Stimulated activated CD4-positive, alpha-beta T cell treated with anti-CD3 and anti-CD28 coated beads, Interleukin-15, amount 100 ng/mL, for 1 hour (primary cell): ENCODE measurements around the gene POLR1A.

Experiments
- DNase-seq, 2 donors: peaks; one replicate each; pipeline ENCODE4 v3.0.0-alpha.2; 2020; ENCODE audit warnings: low read depth in 1 of 2, low spot score in 1 of 2

POLR1A gene

GRCh38 chr2:86105252-86105968 lies at the start of gene POLR1A:
TSS of gene POLR1A (minus strand) at chr2:86105886. CDS start at chr2:86105776, 110 bp downstream.
- peak; percentile 66 for DNase-seq

DNA sequence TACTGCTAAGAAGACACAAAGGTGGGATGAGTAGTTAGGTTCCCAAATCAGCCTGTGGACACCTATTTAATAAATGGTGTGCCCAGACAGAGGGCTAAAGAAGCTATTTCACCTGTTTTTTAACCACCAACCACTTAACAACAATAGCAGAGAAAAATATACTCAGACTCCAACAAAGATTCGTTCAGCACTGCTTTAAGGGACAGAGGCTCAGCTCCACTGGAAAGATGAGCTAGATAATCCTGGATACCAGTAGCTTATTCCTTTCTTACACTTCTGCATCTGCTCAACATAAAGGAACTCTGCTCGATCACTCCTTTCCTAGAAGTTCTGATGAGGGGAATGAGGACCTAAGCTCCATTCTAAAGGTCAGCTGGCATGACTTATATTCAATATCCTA lies 44.8 kb upstream of the POLR1A start:
- DNase-seq = no peak

DNA sequence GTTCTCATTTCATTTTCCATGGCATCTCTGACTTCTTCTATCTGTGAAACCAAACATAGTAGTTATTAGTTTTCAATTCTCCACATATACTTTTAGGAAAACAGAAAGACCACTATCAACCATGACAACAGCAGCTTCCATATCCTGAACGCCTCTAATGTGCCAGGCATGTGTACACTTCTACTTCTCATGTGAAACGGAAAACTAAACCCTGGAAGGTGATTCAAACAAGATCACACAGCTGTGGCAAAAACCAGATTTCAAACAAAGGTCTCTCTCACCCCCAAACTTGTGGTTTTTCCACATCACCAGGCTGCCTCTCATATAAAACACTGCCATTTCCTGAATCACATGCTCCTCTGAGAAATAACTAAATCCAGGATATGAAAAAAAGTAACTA lies 42.1 kb upstream of the POLR1A start:
- no peak for DNase-seq

GRCh38 chr2:86143926-86144685 lies 38.4 kb upstream of the POLR1A start:
- DNase-seq = no peak

- DNase-seq = no peak
Measured at GRCh38 chr2:86143307-86143706, 37.6 kb upstream of the POLR1A start.

DNA sequence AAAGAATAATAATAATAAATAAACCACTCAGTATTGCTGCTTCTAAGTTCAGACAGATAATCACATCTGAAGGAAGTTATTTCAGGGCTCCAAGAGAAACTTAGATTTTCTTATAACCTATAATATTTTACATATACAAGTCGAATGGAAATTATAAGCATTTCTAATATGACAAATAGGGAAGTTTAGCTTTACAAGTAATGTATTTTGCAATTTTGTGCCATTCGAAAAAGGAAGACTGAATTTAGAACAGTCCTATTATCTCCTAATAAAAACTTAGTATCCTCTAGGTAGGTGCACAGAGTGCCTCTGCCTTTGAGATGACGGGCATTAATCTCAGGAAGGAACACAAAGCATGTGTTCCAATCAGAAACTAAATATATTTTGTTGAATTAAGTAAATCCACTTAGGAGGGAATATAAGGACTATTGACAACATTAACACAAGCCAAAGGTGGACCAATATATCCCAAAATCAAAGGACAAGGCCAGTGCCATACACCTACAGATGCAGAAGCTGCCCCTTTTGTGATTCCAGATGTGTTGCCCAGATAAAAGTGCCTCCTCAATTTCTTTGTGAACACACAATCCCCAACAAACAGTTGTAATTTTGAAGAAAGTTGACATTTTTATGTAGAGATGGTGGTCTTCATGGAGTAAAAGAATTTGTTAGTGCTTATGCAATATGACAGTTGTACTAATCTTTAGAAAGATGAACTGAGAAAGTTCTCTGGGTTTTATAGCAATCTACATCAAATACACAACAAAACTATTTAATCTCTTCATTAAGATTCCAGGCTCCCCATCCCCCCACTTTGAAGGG lies 37.0 kb upstream of the POLR1A start:
- no peak for DNase-seq

DNA sequence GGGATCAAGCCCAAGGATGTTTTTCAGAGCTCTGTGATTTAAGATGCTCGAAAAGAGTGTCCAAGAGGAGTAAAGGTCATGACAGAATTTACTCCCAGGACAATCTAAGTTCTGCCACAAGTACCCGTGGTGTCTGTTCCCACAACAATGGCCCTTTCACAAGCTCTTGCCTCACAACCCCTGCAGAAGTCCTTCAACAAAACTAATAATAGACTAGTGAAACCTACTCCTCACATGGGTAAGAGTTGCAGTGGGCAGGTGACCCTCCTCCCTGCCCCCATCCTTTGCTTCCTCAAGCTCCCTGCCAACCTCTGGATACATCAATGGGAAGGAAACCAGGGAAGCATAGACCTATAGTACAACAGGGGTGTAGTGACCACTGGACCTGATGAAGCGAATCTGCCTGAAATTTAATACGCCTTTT lies 35.3 kb upstream of the POLR1A start:
- DNase-seq = no peak

GRCh38 chr2:86139981-86140380 lies 34.3 kb upstream of the POLR1A start:
- DNase-seq = no peak

DNA sequence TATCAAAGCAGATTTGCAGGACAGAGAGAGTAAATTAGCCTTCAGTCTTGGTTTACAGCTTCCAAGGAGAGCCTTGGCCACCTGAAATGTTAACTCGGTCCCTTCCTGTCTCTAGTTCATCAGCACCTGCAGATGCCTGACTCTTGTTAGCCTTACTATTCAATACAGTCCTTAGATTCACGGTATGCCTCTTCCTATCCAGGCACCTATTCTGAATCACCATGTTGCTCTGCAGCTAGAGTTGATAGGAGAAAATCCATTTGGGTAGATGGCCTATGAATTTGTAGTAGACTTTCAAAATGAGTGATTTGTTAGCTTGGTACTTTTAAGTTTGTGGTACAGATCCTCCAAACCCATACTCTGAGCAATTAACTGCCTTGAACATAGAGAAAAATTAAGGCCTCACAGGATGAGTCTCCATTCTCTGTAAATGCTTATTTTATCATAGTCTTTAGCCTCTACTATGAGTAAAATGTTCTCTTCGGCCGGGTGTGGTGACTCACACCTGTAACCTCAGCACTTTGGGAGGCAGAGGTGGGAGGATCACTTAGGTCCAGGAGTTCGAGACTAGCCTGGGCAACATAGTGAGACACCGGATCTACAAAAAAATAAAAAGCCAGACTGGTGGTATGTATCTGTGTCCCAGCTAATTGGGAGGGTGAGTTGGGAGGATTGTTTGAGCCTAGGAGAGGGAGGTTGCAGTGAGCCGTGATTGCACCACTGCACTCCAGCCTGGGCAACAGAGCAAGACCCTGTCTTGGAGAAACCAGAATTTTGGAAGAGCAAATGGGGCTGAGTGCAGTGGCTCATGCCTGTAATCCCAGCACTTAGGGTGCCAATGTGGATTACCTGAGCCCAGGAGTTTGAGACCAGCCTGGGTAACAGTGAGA lies 33.3 kb upstream of the POLR1A start:
- DNase-seq = no peak

DNA sequence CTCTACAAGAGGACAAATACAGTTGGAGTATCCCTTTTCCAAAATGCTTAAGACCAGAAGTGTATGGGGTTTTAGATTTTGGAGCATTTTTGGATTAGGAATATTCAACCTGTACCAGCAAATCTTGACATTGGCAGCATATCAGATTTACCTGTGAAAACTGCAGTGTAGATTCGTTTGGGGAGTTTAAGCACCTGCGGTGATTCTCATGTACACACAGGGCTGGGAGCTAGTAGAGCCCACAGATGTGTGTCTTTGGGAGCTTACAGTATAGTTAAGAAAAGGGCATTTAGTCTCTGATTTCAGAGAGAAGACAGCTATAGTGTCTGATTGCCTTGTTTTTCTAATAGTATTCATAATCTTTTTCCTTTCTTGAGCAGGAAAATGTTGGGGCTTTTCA lies 30.5 kb upstream of the POLR1A start:
- DNase-seq = no peak

- DNase-seq = no peak
Measured at GRCh38 chr2:86135653-86136052, 30.0 kb upstream of the POLR1A start.

DNA sequence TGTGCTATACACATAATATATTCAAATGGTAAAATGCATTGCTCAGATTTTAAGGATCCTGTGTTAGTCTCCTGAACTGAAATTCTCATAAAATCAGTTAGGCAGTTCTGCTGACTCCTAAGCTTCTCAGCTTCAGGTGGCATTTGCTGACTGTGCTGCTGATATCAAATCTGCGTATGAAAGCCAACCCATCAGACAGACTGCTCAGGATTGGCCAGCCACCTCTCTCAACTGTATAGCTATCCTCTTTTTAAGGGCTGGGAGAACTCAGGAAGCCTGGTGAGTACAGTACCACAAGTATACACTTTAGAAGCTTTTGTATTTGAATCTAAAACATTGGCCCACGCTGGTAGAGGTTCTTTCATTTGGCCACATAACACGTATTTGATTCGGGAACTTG lies 29.0 kb upstream of the POLR1A start:
- DNase-seq = no peak

DNA sequence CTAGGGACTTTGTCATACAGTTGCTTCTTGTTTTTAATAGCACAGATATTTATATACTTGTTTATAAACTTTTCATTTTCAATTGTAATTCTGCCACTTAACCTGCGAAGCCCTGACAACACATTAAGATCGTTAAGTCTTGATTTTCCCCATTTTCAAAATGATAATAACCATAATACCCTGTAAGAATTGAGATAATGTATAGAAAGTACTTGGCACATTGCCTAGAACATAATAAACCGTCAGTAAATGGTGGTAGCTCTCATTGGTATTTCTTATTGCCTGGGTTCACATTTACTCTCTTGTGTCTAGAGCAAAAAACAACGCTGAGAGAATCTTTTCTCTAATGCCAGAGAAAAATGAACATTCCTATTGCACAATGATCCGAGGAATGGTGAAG lies 19.0 kb upstream of the POLR1A start:
- no peak for DNase-seq

GRCh38 chr2:86123328-86123925 lies 17.7 kb upstream of the POLR1A start:
- no peak for DNase-seq

- DNase-seq = no peak
Measured at GRCh38 chr2:86118130-86118529, 12.4 kb upstream of the POLR1A start.

GRCh38 chr2:86107031-86107430 lies 1.3 kb upstream of the POLR1A start:
- DNase-seq = no peak

GRCh38 chr2:86105969-86106945 lies 571 bp upstream of the POLR1A start, which contains the start of gene PTCD3:
TSS of gene PTCD3 (plus strand) at chr2:86106235. CDS start at chr2:86106248, 13 bp downstream.
- peak; percentile 79 to 83 for DNase-seq

GRCh38 chr2:86102157-86102556 lies 3.5 kb downstream of the POLR1A start:
- no peak for DNase-seq

DNA sequence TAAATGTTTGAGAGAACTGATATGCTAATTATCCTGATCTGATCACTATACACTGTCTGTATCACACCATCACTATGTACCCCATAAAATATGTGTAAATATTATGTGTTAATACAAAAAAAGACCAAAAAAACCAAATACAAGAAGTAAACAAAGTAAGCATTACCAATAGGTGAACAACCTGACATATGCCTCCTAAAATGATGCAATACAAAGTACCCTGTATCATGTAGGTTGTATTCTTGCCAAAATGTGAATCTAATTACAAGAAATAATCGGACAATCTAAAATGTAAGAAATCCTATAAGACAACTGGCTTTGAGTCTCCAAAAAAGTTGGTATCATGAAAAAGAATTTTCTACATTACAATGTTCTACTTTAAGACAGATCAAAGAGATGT lies 7.8 kb downstream of the POLR1A start:
- DNase-seq = no peak
